RPMI8226 (cell line): ENCODE results near the gene NPRL2.
A peak's percentile ranks its signal among the peaks of the same experiment; 100 is the strongest.

ENCODE experiments used
- DNase-seq: peaks from one replicate; pipeline ENCODE4 v3.0.0-alpha.2; 2015

NPRL2 gene

GRCh38 chr3:50303013-50303815 is 47.4 kb downstream of the NPRL2 start, which contains the start of gene HYAL1:
HYAL1 (minus strand) TSS chr3:50303574; CDS start chr3:50302956, 618 bp downstream.
- DNase-seq, result no peak

- DNase-seq, result no peak
These were observed 48.2 kb downstream of the NPRL2 start for GRCh38 chr3:50302095-50303012.

GRCh38 chr3:50300681-50301254 is 49.8 kb downstream of the NPRL2 start:
- no peak for DNase-seq

- DNase-seq, result peak; percentile 54
These were observed 50.5 kb downstream of the NPRL2 start for GRCh38 chr3:50299929-50300680.

- no peak for DNase-seq
These were observed 51.0 kb downstream of the NPRL2 start for GRCh38 chr3:50299638-50299928.

- DNase-seq, result peak; percentile 99
These were observed 51.5 kb downstream of the NPRL2 start, which contains the start of the genes HYAL3 and NAA80 for GRCh38 chr3:50298836-50299637. HYAL3 (minus strand) TSS chr3:50299405; CDS start chr3:50295602, 3,803 bp downstream. NAA80 (minus strand) TSS chr3:50299405; CDS start chr3:50297463, 1,942 bp downstream.

- no peak for DNase-seq
These were observed 52.5 kb downstream of the NPRL2 start for GRCh38 chr3:50297896-50298725.

GRCh38 chr3:50297384-50297775 is 53.2 kb downstream of the NPRL2 start:
- no peak for DNase-seq
